Caco-2 (cell line): Measurements from ENCODE around the gene SHC1. TPM values are rescaled to one million over a fixed set of nuclear protein-coding genes. Genes with fewer than 3 reads are reported as not detected.
A peak's percentile ranks its signal among the peaks of the same experiment; 100 is the strongest.

ENCODE experiments used
- BruUV-seq: library from RNA; stranded (reverse); fragments of 400-500 nt; replicated peaks from 2 replicates; lab custom pipeline; 2021; lab: Mats Ljungman, UMichigan
- CTCF ChIA-PET: fragments of 300-600 bp; sonication (Branson Sonifier 250); formaldehyde crosslinking; loops from one replicate; lab custom pipeline; 2022; ENCODE audit warnings: antibody characterized with exemption; lab: Charles Lee
- POLR2A ChIA-PET: fragments of 300-600 bp; sonication (Branson Sonifier 250); formaldehyde crosslinking; loops from one replicate; lab custom pipeline; 2022; ENCODE audit warnings: antibody characterized with exemption; lab: Charles Lee
- DNase-seq, 2 experiments: peaks; one replicate each; pipeline versions ENCODE4 v3.0.0 to v3.0.0-alpha.2; 2020 to 2022
- H3K27me3 ChIP-seq: replicated peaks from 2 replicates; pipeline ENCODE4 v1.6.0; 2011; ENCODE audit warnings: low read length; ENCODE audit not compliant: control insufficient read depth, insufficient read depth
- H3K36me3 ChIP-seq: 2 replicates; pipeline ENCODE4 v1.5.1; 2011; ENCODE audit warnings: low read length; ENCODE audit not compliant: control insufficient read depth, insufficient read depth
- H3K4me1 ChIP-seq: fragments of 250-450 bp; sonication (Bioruptor Pico); 2 replicates; pipeline ENCODE4 v1.5.1; 2020; ENCODE audit warnings: mild to moderate bottlenecking
- H3K4me3 ChIP-seq: 2 replicates; pipeline ENCODE4 v1.5.1; 2011; ENCODE audit warnings: low read depth, mild to moderate bottlenecking, control low read depth, low read length
- H3K9me3 ChIP-seq: fragments of 250-450 bp; sonication (Bioruptor Pico); 2 replicates; pipeline ENCODE4 v1.5.1; 2020; ENCODE audit warnings: mild to moderate bottlenecking, moderate library complexity
- H3K27ac Mint-ChIP-seq: one replicate; pipeline ENCODE4 v1.8.0; 2022; ENCODE audit warnings: mixed read lengths; ENCODE audit not compliant: unreplicated experiment
- H3K27me3 Mint-ChIP-seq: one replicate; pipeline ENCODE4 v1.8.0; 2022; ENCODE audit warnings: mixed read lengths; ENCODE audit not compliant: insufficient read depth, unreplicated experiment
- H3K36me3 Mint-ChIP-seq: one replicate; pipeline ENCODE4 v1.8.0; 2022; ENCODE audit warnings: mild to moderate bottlenecking, mixed read lengths; ENCODE audit not compliant: insufficient read depth, unreplicated experiment
- H3K4me1 Mint-ChIP-seq: one replicate; pipeline ENCODE4 v1.8.0; 2022; ENCODE audit warnings: low read depth, mixed read lengths; ENCODE audit not compliant: unreplicated experiment
- H3K4me3 Mint-ChIP-seq: one replicate; pipeline ENCODE4 v1.8.0; 2022; ENCODE audit warnings: mild to moderate bottlenecking, moderate library complexity, mixed read lengths; ENCODE audit not compliant: unreplicated experiment
- H3K9me3 Mint-ChIP-seq: one replicate; pipeline ENCODE4 v1.8.0; 2022; ENCODE audit warnings: mixed read lengths; ENCODE audit not compliant: unreplicated experiment
- intact Hi-C: fragments of 100-400 bp; cut with micrococcal nuclease; formaldehyde crosslinking; loops from one replicate; pipeline ENCODE4 v1.10.0; 2022; ENCODE audit not compliant: unreplicated experiment
- total RNA-seq: library from RNA; stranded (reverse); gene quantifications from 2 replicates; pipeline ENCODE4 v1.2.3, GENCODE V29; 2022
- TF ChIP-seq, protein P1 (sequence below), 2 experiments: fragments of 200-600 bp in 1 of 2; IDR thresholded peaks; 1 replicate in 1 of 2; 2 replicates in 1 of 2; pipeline versions ENCODE4 v1.5.1 to v1.8.0; 2011 to 2022; ENCODE audit warnings: antibody characterized with exemption in 1 of 2, control low read depth in 1 of 2, inconsistent platforms in 1 of 2, low read depth in 1 of 2, low read length in 1 of 2, mild to moderate bottlenecking in 1 of 2, moderate library complexity in 1 of 2; ENCODE audit not compliant: insufficient read depth in 1 of 2, severe bottlenecking in 1 of 2, unreplicated experiment in 1 of 2

Gene SHC1
- total RNA-seq, 1 experiment from 2014 or later: 59.6 TPM

- Histone ChIP-seq H3K27me3 (no peaks in the 10 kb centered on the region), H3K4me3 (no peak overlapping the region), H3K4me1 (peaks cover 17% of the 10 kb centered on the region), H3K9me3 (no peaks in the 10 kb centered on the region), H3K36me3 (peaks cover 1% of the 10 kb centered on the region)
- Mint-ChIP-seq H3K9me3 (no peaks in the 10 kb centered on the region), H3K27ac (peak overlapping the region; percentile 62), H3K36me3 (peaks cover 59% of the 10 kb centered on the region), H3K27me3 (no peaks in the 10 kb centered on the region), H3K4me1 (peaks cover 28% of the 10 kb centered on the region), H3K4me3 (peak overlapping the region; percentile 7)
- ChIA-PET CTCF (interaction anchor here (0.5 to 2.4 kb wide), 4 partner anchors 14 to 273 kb away, joined by 3 to 43 read pairs (median 10); partner anchors contain the start of gene ADAM15), POLR2A (no interaction called here)
- no peak for DNase-seq
- intact Hi-C loops: loop anchor here (2.0 kb wide), 1 partner anchor 35 kb away; the partner anchor contains the start of gene ADAM15
- TF ChIP-seq, protein P1, sequence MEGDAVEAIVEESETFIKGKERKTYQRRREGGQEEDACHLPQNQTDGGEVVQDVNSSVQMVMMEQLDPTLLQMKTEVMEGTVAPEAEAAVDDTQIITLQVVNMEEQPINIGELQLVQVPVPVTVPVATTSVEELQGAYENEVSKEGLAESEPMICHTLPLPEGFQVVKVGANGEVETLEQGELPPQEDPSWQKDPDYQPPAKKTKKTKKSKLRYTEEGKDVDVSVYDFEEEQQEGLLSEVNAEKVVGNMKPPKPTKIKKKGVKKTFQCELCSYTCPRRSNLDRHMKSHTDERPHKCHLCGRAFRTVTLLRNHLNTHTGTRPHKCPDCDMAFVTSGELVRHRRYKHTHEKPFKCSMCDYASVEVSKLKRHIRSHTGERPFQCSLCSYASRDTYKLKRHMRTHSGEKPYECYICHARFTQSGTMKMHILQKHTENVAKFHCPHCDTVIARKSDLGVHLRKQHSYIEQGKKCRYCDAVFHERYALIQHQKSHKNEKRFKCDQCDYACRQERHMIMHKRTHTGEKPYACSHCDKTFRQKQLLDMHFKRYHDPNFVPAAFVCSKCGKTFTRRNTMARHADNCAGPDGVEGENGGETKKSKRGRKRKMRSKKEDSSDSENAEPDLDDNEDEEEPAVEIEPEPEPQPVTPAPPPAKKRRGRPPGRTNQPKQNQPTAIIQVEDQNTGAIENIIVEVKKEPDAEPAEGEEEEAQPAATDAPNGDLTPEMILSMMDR (IDR thresholded peaks at IDR 0.05; ENCODE audit: insufficient read depth in 1 of 2, low read depth in 1 of 2, low read length in 1 of 2, severe bottlenecking in 1 of 2, unreplicated experiment in 1 of 2): no peak
- BruUV-seq: no TSS peak
Measured at GRCh38 chr1:155015527-155016230, 45.1 kb upstream of the SHC1 start.

DNA sequence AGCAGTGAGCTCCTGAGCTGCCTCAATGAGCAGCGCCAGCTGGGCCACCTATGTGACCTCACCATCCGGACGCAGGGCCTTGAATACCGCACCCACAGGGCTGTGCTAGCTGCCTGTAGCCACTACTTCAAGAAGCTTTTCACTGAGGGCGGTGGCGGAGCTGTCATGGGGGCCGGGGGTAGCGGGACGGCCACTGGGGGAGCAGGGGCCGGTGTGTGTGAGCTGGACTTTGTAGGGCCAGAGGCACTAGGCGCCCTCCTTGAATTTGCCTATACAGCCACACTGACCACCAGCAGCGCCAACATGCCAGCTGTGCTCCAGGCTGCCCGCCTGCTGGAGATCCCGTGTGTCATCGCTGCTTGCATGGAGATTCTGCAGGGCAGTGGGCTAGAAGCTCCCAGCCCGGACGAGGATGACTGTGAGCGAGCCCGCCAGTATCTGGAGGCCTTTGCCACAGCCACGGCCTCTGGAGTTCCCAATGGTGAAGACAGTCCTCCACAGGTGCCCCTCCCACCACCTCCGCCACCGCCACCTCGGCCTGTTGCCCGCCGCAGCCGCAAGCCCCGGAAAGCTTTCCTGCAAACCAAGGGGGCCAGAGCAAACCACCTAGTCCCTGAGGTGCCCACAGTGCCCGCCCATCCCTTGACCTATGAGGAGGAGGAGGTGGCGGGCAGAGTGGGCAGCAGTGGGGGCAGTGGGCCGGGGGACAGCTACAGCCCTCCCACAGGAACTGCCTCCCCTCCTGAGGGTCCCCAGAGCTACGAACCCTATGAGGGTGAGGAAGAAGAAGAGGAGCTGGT is 44.4 kb upstream of the SHC1 start:
- Histone ChIP-seq H3K9me3 (no peaks in the 10 kb centered on the region), H3K4me1 (peaks cover 24% of the 10 kb centered on the region), H3K4me3 (no peak overlapping the region), H3K36me3 (peaks cover 1% of the 10 kb centered on the region), H3K27me3 (no peaks in the 10 kb centered on the region)
- Mint-ChIP-seq H3K4me1 (peaks cover 27% of the 10 kb centered on the region), H3K36me3 (peaks cover 57% of the 10 kb centered on the region), H3K9me3 (no peaks in the 10 kb centered on the region), H3K4me3 (no peak overlapping the region), H3K27me3 (no peaks in the 10 kb centered on the region), H3K27ac (no peak overlapping the region)
- no peak for DNase-seq
- intact Hi-C loops: no loop called here
- no TSS peak for BruUV-seq
- POLR2A ChIA-PET: no interaction called here
- TF ChIP-seq, protein P1 (IDR thresholded peaks at IDR 0.05; ENCODE audit: insufficient read depth in 1 of 2, low read depth in 1 of 2, low read length in 1 of 2, severe bottlenecking in 1 of 2, unreplicated experiment in 1 of 2): no peak
- CTCF ChIA-PET: interaction anchor here (0.9 kb wide), 1 partner anchor 13 kb away, joined by 3 read pairs; no protein-coding TSS in a partner anchor

DNA sequence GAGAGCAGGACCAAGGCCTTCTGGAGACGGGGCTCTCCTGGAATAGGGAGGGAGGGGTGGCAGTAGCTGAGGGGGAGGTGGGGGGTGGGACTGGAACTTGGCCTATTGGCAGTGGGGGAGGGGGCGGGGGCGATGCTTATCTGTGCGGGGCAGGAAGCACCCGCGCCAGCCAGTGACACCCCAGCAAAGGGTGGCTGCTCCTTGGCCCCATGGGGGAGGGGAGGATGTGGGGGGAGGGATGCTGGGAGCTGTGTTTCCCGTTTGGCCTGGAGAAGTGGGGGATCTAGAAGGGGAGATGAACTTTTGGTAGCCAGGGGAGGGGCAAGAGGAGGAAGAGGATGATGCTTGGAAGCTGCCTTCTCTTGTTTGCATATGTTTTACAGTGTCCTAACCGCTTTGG is 43.1 kb upstream of the SHC1 start:
- CTCF ChIA-PET: no interaction called here
- POLR2A ChIA-PET: no interaction called here

More for the DNA sequence above, 43.1 kb upstream of the SHC1 start:
- Mint-ChIP-seq H3K27me3 (no peaks in the 10 kb centered on the region), H3K27ac (no peak overlapping the region), H3K9me3 (no peaks in the 10 kb centered on the region), H3K4me3 (no peak overlapping the region), H3K4me1 (peaks cover 23% of the 10 kb centered on the region), H3K36me3 (peaks cover 54% of the 10 kb centered on the region)
- H3K4me3 ChIP-seq: no peak overlapping the region
- no peak for DNase-seq
- no peaks in the 10 kb centered on the region for H3K9me3 ChIP-seq
- intact Hi-C loops: no loop called here
- peaks cover 34% of the 10 kb centered on the region for H3K4me1 ChIP-seq
- no TSS peak for BruUV-seq
- no peaks in the 10 kb centered on the region for H3K27me3 ChIP-seq
- TF ChIP-seq, protein P1 (IDR thresholded peaks at IDR 0.05; ENCODE audit: insufficient read depth in 1 of 2, low read depth in 1 of 2, low read length in 1 of 2, severe bottlenecking in 1 of 2, unreplicated experiment in 1 of 2): no peak
- peaks cover 1% of the 10 kb centered on the region for H3K36me3 ChIP-seq
